Activated naive CD8-positive, alpha-beta T cell treated with anti-CD3 and anti-CD28 coated beads, Interleukin-2, amount 10 ng/mL, durations not matched to agents 7 days and 5 days (primary cell): ENCODE results near the gene TMEM41B. TPM values are rescaled to one million over a fixed set of nuclear protein-coding genes. Genes with fewer than 3 reads are reported as not detected.

Experiments used
- ATAC-seq: fragments of 150-1000 bp; cut with Tn5 transposase; one replicate; pipeline ENCODE4 v1.10.0; 2021; ENCODE audit warnings: low read depth, moderate library complexity
- POLR2A ChIA-PET: fragments of 350-600 bp; sonication (Branson Sonifier 250); formaldehyde crosslinking; loops from one replicate; lab custom pipeline; 2021; ENCODE audit warnings: antibody characterized with exemption; lab: Charles Lee
- DNase-seq: peaks from one replicate; pipeline ENCODE4 v3.0.0; 2021
- H3K27ac Mint-ChIP-seq: one replicate; pipeline ENCODE4 v1.8.0; 2022; ENCODE audit warnings: mild to moderate bottlenecking, mixed read lengths
- H3K27me3 Mint-ChIP-seq: one replicate; pipeline ENCODE4 v1.8.0; 2022; ENCODE audit warnings: mild to moderate bottlenecking, moderate library complexity, mixed read lengths
- H3K36me3 Mint-ChIP-seq: one replicate; pipeline ENCODE4 v1.8.0; 2021; ENCODE audit warnings: mild to moderate bottlenecking, mixed read lengths
- H3K4me1 Mint-ChIP-seq: one replicate; pipeline ENCODE4 v1.8.0; 2021; ENCODE audit warnings: mixed read lengths
- H3K4me3 Mint-ChIP-seq: one replicate; pipeline ENCODE4 v1.8.0; 2022; ENCODE audit warnings: mild to moderate bottlenecking, moderate library complexity, mixed read lengths
- H3K9me3 Mint-ChIP-seq: one replicate; pipeline ENCODE4 v1.8.0; 2021; ENCODE audit warnings: mixed read lengths
- total RNA-seq, 2 experiments: library from RNA; stranded (reverse); gene quantifications; one replicate each; pipeline ENCODE4 v1.2.3, GENCODE V29; 2021

The TMEM41B gene
- total RNA-seq, 2 experiments from 2014 or later = 40.5 to 42.3 TPM

- no peak for DNase-seq
- no peaks in the 10 kb centered on the region for H3K9me3 Mint-ChIP-seq
- no peak for ATAC-seq
- H3K4me1 Mint-ChIP-seq = peaks cover 10% of the 10 kb centered on the region
- POLR2A ChIA-PET = no interaction called here
- H3K36me3 Mint-ChIP-seq = peaks cover 11% of the 10 kb centered on the region
- H3K27me3 Mint-ChIP-seq = no peaks in the 10 kb centered on the region
- H3K4me3 Mint-ChIP-seq = no peak overlapping the region
- H3K27ac Mint-ChIP-seq = no peak overlapping the region
Measured at GRCh38 chr11:9285850-9286587, 28.4 kb downstream of the TMEM41B start.

- H3K9me3 Mint-ChIP-seq = no peaks in the 10 kb centered on the region
- POLR2A ChIA-PET = interaction anchor here (0.6 to 2.4 kb wide), 7 partner anchors 16 to 180 kb away, joined by 4 to 21 read pairs (median 7); partner anchors contain the start of genes DENND5A, IPO7, TMEM41B and ZNF143
- ATAC-seq (peak; percentile 95), DNase-seq (peak; percentile 44)
- peak overlapping the region; percentile 72 for H3K4me3 Mint-ChIP-seq
- peak overlapping the region; percentile 76 for H3K27ac Mint-ChIP-seq
- H3K4me1 Mint-ChIP-seq = peaks cover 15% of the 10 kb centered on the region
- H3K36me3 Mint-ChIP-seq = peaks cover 8% of the 10 kb centered on the region
- H3K27me3 Mint-ChIP-seq = no peaks in the 10 kb centered on the region
Measured at GRCh38 chr11:9280655-9281301, 33.6 kb downstream of the TMEM41B start.

- Mint-ChIP-seq H3K9me3 (no peaks in the 10 kb centered on the region), H3K4me1 (peaks cover 18% of the 10 kb centered on the region), H3K4me3 (no peak overlapping the region), H3K36me3 (peaks cover 6% of the 10 kb centered on the region), H3K27ac (no peak overlapping the region), H3K27me3 (no peaks in the 10 kb centered on the region)
- POLR2A ChIA-PET = interaction anchor here (0.8 kb wide), 1 partner anchor 36 kb away, joined by 4 read pairs; no protein-coding TSS in a partner anchor
- DNase-seq (no peak), ATAC-seq (no peak)
Measured at GRCh38 chr11:9277176-9277575, 37.2 kb downstream of the TMEM41B start.

GRCh38 chr11:9276571-9276970 lies 37.8 kb downstream of the TMEM41B start:
- no peak overlapping the region for H3K27ac Mint-ChIP-seq
- POLR2A ChIA-PET = no interaction called here
- ATAC-seq = no peak

GRCh38 chr11:9274499-9275258 lies 39.7 kb downstream of the TMEM41B start:
- Mint-ChIP-seq H3K4me3 (no peak overlapping the region), H3K36me3 (no peaks in the 10 kb centered on the region), H3K9me3 (no peaks in the 10 kb centered on the region), H3K27ac (no peak overlapping the region), H3K4me1 (peaks cover 5% of the 10 kb centered on the region), H3K27me3 (no peaks in the 10 kb centered on the region)
- no peak for ATAC-seq
- POLR2A ChIA-PET = interaction anchor here (0.6 kb wide), 1 partner anchor 24 kb away, joined by 3 read pairs; no protein-coding TSS in a partner anchor
- DNase-seq = no peak

More at GRCh38 chr11:9276571-9276970, 37.8 kb downstream of the TMEM41B start:
- no peaks in the 10 kb centered on the region for H3K27me3 Mint-ChIP-seq
- no peak overlapping the region for H3K4me3 Mint-ChIP-seq
- H3K36me3 Mint-ChIP-seq = peaks cover 6% of the 10 kb centered on the region
- no peaks in the 10 kb centered on the region for H3K9me3 Mint-ChIP-seq
- no peak for DNase-seq
- peaks cover 17% of the 10 kb centered on the region for H3K4me1 Mint-ChIP-seq

GRCh38 chr11:9273376-9274336 lies 40.7 kb downstream of the TMEM41B start:
- Mint-ChIP-seq H3K4me1 (peaks cover 5% of the 10 kb centered on the region), H3K36me3 (peaks cover 2% of the 10 kb centered on the region), H3K27me3 (no peaks in the 10 kb centered on the region), H3K9me3 (no peaks in the 10 kb centered on the region), H3K4me3 (no peak overlapping the region), H3K27ac (no peak overlapping the region)
- ATAC-seq (no peak), DNase-seq (no peak)
- POLR2A ChIA-PET = interaction anchor here (0.6 to 1.3 kb wide), 2 partner anchors 9 to 23 kb away, joined by 3 to 7 read pairs; no protein-coding TSS in a partner anchor

GRCh38 chr11:9269492-9270013 lies 44.8 kb downstream of the TMEM41B start:
- Mint-ChIP-seq H3K36me3 (peaks cover 2% of the 10 kb centered on the region), H3K27me3 (peaks cover 14% of the 10 kb centered on the region), H3K9me3 (no peaks in the 10 kb centered on the region), H3K4me1 (peaks cover 8% of the 10 kb centered on the region), H3K4me3 (no peak overlapping the region), H3K27ac (no peak overlapping the region)
- POLR2A ChIA-PET = no interaction called here
- ATAC-seq = no peak
- no peak for DNase-seq

GRCh38 chr11:9267680-9268079 lies 46.7 kb downstream of the TMEM41B start:
- no peak overlapping the region for H3K4me3 Mint-ChIP-seq
- ATAC-seq = no peak
- H3K27me3 Mint-ChIP-seq = peaks cover 14% of the 10 kb centered on the region
- no peak for DNase-seq
- H3K27ac Mint-ChIP-seq = no peak overlapping the region
- H3K36me3 Mint-ChIP-seq = peaks cover 2% of the 10 kb centered on the region
- POLR2A ChIA-PET = no interaction called here
- peaks cover 7% of the 10 kb centered on the region for H3K4me1 Mint-ChIP-seq
- H3K9me3 Mint-ChIP-seq = no peaks in the 10 kb centered on the region

- POLR2A ChIA-PET = no interaction called here
- Mint-ChIP-seq H3K4me1 (peaks cover 12% of the 10 kb centered on the region), H3K4me3 (no peak overlapping the region), H3K27me3 (peaks cover 14% of the 10 kb centered on the region), H3K27ac (no peak overlapping the region), H3K36me3 (peaks cover 2% of the 10 kb centered on the region), H3K9me3 (no peaks in the 10 kb centered on the region)
- DNase-seq (no peak), ATAC-seq (no peak)
Measured at GRCh38 chr11:9266926-9267325, 47.5 kb downstream of the TMEM41B start.

GRCh38 chr11:9266132-9266736 lies 48.2 kb downstream of the TMEM41B start:
- Mint-ChIP-seq H3K27ac (peak overlapping the region; percentile 77), H3K4me3 (peak overlapping the region; percentile 80), H3K9me3 (no peaks in the 10 kb centered on the region), H3K4me1 (peaks cover 19% of the 10 kb centered on the region), H3K27me3 (peaks cover 14% of the 10 kb centered on the region), H3K36me3 (peaks cover 2% of the 10 kb centered on the region)
- POLR2A ChIA-PET = interaction anchor here (0.6 to 2.1 kb wide), 3 partner anchors 19 to 48 kb away, joined by 3 to 10 read pairs (median 4); partner anchors contain the start of gene TMEM41B
- no peak for ATAC-seq
- peak; percentile 19 for DNase-seq

GRCh38 chr11:9265211-9266131 lies 48.9 kb downstream of the TMEM41B start, which contains the start of gene DENND5A:
DENND5A (minus strand) TSS chr11:9265350; CDS start chr11:9265069, 281 bp downstream.
- Mint-ChIP-seq H3K9me3 (no peaks in the 10 kb centered on the region), H3K27ac (peak within 1 kb of the TSS; percentile 90), H3K4me3 (peak within 1 kb of the TSS; percentile 93), H3K27me3 (peaks cover 14% of the 10 kb centered on the region), H3K36me3 (peaks cover 3% of the 10 kb centered on the region), H3K4me1 (peaks cover 27% of the 10 kb centered on the region)
- DNase-seq (no peak), ATAC-seq (peak; percentile 67)
- POLR2A ChIA-PET = interaction anchor here (0.6 to 2.1 kb wide), 10 partner anchors 8 to 308 kb away, joined by 3 to 12 read pairs (median 8); partner anchors contain the start of genes TMEM41B, WEE1 and ZNF143
